ENCODE results near the gene FBXO31. TPM values are rescaled to one million over a fixed set of nuclear protein-coding genes. Genes with fewer than 3 reads are reported as not detected.
"Not testable (repeated sequence)": the region's sequence is repeated elsewhere in the genome, so short reads cannot be mapped to it uniquely, and the experiment has no call there.

Gene FBXO31
- total RNA-seq, 1 donor from 2014 or later: 5.8 TPM

DNA sequence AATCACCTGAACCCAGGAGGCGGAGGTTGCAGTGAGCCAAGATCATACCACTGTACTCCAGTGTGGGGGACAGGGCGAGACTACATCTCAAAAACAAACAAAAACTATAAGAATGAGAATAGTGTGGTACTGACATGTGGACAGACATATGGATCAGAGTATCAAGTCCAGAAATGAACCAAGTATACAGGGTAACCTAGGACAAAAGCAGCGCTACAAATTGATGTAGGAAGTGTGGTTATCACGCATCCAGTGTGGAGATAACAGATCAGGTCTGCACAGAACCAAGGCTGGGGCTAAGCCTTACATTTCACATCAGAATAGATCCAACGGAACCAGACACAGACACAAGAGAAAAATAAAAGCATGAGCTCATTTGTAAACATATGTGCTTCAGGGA, 43.4 kb downstream of the FBXO31 start:
- Histone ChIP-seq H3K4me1 (peaks cover 20% of the 10 kb centered on the region), H3F3A (ENCODE audit: low read depth) (no peaks in the 10 kb centered on the region), H3K9me3 (ENCODE audit: low read depth) (no peaks in the 10 kb centered on the region), H2AFZ (replicated peaks) (no peak overlapping the region), H3K9ac (no peak overlapping the region), H3K4me2 (no peak overlapping the region), H3K27ac (no peak overlapping the region), H3K36me3 (no peaks in the 10 kb centered on the region), H3K4me3 (no peak overlapping the region), H3K79me2 (ENCODE audit: low read depth) (no peaks in the 10 kb centered on the region), H4K20me1 (ENCODE audit: low read depth) (peaks cover 4% of the 10 kb centered on the region), H3K27me3 (no peaks in the 10 kb centered on the region)
- no peak for TF ChIP-seq EZH2phosphoT487 (IDR thresholded peaks at IDR 0.05)
- TF ChIP-seq, protein P1, sequence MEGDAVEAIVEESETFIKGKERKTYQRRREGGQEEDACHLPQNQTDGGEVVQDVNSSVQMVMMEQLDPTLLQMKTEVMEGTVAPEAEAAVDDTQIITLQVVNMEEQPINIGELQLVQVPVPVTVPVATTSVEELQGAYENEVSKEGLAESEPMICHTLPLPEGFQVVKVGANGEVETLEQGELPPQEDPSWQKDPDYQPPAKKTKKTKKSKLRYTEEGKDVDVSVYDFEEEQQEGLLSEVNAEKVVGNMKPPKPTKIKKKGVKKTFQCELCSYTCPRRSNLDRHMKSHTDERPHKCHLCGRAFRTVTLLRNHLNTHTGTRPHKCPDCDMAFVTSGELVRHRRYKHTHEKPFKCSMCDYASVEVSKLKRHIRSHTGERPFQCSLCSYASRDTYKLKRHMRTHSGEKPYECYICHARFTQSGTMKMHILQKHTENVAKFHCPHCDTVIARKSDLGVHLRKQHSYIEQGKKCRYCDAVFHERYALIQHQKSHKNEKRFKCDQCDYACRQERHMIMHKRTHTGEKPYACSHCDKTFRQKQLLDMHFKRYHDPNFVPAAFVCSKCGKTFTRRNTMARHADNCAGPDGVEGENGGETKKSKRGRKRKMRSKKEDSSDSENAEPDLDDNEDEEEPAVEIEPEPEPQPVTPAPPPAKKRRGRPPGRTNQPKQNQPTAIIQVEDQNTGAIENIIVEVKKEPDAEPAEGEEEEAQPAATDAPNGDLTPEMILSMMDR (IDR thresholded peaks at IDR 0.05): no peak
- no peak for TF ChIP-seq EZH2 (IDR thresholded peaks at IDR 0.05)
- peaks cover 18% of the 10 kb centered on the region for H3K4me1 Mint-ChIP-seq
- no peak for DNase-seq (ENCODE audit: low spot score)
- H3K27ac Mint-ChIP-seq: no peak overlapping the region
- peaks cover 9% of the 10 kb centered on the region for H3K27me3 Mint-ChIP-seq (ENCODE audit: insufficient read depth, low read depth)
- no peak overlapping the region for H3K4me3 Mint-ChIP-seq
- peaks cover 16% of the 10 kb centered on the region for H3K36me3 Mint-ChIP-seq
- no peaks in the 10 kb centered on the region for H3K9me3 Mint-ChIP-seq

GRCh38 chr16:87339724-87340105, 43.9 kb downstream of the FBXO31 start:
- not testable (repeated sequence) for H2AFZ ChIP-seq (replicated peaks); H3K27ac Mint-ChIP-seq; H3K9me3 ChIP-seq (ENCODE audit: low read depth); H3K4me2 ChIP-seq; H3K79me2 ChIP-seq (ENCODE audit: low read depth); H3F3A ChIP-seq (ENCODE audit: low read depth); H3K4me3 ChIP-seq; H3K4me3 Mint-ChIP-seq; H3K27me3 Mint-ChIP-seq (ENCODE audit: insufficient read depth, low read depth); H3K27ac ChIP-seq; DNase-seq (ENCODE audit: low spot score); H3K36me3 ChIP-seq; H3K9ac ChIP-seq; H3K9me3 Mint-ChIP-seq; H3K27me3 ChIP-seq; H4K20me1 ChIP-seq (ENCODE audit: low read depth)
- H3K4me1 Mint-ChIP-seq: peaks cover 18% of the 10 kb centered on the region
- H3K36me3 Mint-ChIP-seq: peaks cover 16% of the 10 kb centered on the region
- H3K4me1 ChIP-seq: peaks cover 16% of the 10 kb centered on the region

DNA sequence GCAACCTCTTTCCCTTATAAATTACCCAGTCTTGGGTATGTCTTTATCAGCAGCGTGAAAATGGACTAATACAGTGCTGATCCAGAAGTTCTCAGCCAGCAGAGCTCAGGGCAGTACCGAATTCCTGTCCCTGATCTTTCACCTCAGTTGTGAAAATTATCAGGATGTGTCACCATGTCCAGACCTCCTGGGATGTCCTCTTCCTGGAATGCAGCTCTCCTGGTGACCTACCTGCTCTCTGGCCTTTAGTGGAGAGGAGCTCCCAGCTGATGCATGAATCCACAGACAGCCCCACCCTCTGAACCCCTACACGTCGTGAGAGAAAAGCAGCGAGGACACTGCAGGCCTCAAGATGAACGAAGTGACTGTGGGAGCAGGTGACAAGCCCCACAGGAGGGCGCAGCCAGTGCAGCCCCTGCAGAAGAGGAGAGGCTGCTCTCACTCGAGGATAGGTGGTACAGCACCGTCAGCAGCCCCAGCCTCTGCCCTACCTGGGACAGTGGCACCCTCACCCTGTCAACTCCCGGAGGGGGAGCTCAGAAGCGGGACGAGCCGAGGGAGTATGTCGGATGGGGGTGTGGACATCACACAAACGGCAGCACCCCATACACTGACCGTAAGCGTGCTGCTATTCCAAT, 44.4 kb downstream of the FBXO31 start:
- Mint-ChIP-seq H3K4me3 (no peak overlapping the region), H3K4me1 (peaks cover 13% of the 10 kb centered on the region), H3K27me3 (ENCODE audit: insufficient read depth, low read depth) (peaks cover 9% of the 10 kb centered on the region), H3K36me3 (peaks cover 16% of the 10 kb centered on the region), H3K9me3 (no peaks in the 10 kb centered on the region), H3K27ac (peak overlapping the region; percentile 29)
- Histone ChIP-seq H3K4me2 (no peak overlapping the region), H3K79me2 (ENCODE audit: low read depth) (no peaks in the 10 kb centered on the region), H4K20me1 (ENCODE audit: low read depth) (no peaks in the 10 kb centered on the region), H3F3A (ENCODE audit: low read depth) (no peaks in the 10 kb centered on the region), H3K36me3 (no peaks in the 10 kb centered on the region), H3K9ac (no peak overlapping the region), H3K9me3 (ENCODE audit: low read depth) (no peaks in the 10 kb centered on the region), H3K4me3 (no peak overlapping the region), H2AFZ (replicated peaks) (no peak overlapping the region), H3K4me1 (peaks cover 12% of the 10 kb centered on the region), H3K27me3 (no peaks in the 10 kb centered on the region), H3K27ac (no peak overlapping the region)
- DNase-seq (ENCODE audit: low spot score): no peak
- TF ChIP-seq, protein P1 (IDR thresholded peaks at IDR 0.05): no peak
- no peak for TF ChIP-seq EZH2 (IDR thresholded peaks at IDR 0.05)
- TF ChIP-seq EZH2phosphoT487 (IDR thresholded peaks at IDR 0.05): no peak

GRCh38 chr16:87338155-87338765, 45.3 kb downstream of the FBXO31 start:
- Histone ChIP-seq H3K27ac (no peak overlapping the region), H3K4me3 (no peak overlapping the region), H3K9ac (no peak overlapping the region), H3K79me2 (ENCODE audit: low read depth) (no peaks in the 10 kb centered on the region), H3K4me1 (peaks cover 5% of the 10 kb centered on the region), H4K20me1 (ENCODE audit: low read depth) (no peaks in the 10 kb centered on the region), H3K9me3 (ENCODE audit: low read depth) (no peaks in the 10 kb centered on the region), H3F3A (ENCODE audit: low read depth) (no peaks in the 10 kb centered on the region), H3K27me3 (no peaks in the 10 kb centered on the region), H3K4me2 (no peak overlapping the region), H3K36me3 (no peaks in the 10 kb centered on the region), H2AFZ (replicated peaks) (no peak overlapping the region)
- Mint-ChIP-seq H3K27me3 (ENCODE audit: insufficient read depth, low read depth) (peaks cover 4% of the 10 kb centered on the region), H3K9me3 (no peaks in the 10 kb centered on the region), H3K27ac (no peak overlapping the region), H3K36me3 (peaks cover 16% of the 10 kb centered on the region), H3K4me1 (peaks cover 5% of the 10 kb centered on the region), H3K4me3 (no peak overlapping the region)
- DNase-seq (ENCODE audit: low spot score): no peak
- TF ChIP-seq, protein P1 (IDR thresholded peaks at IDR 0.05): no peak
- TF ChIP-seq EZH2phosphoT487 (IDR thresholded peaks at IDR 0.05) (no peak), EZH2 (IDR thresholded peaks at IDR 0.05) (no peak)

Measured in neural progenitor cell (in vitro differentiated cells).